NCI-H2029 treated with DMSO at 0.1 percent for 48 hours (cell line): ENCODE data around the gene DIPK2B.

Experiments
- DNase-seq: peaks from one replicate; lab custom pipeline; 2025; lab: John Stamatoyannopoulos, UW

DIPK2B gene, protein sequence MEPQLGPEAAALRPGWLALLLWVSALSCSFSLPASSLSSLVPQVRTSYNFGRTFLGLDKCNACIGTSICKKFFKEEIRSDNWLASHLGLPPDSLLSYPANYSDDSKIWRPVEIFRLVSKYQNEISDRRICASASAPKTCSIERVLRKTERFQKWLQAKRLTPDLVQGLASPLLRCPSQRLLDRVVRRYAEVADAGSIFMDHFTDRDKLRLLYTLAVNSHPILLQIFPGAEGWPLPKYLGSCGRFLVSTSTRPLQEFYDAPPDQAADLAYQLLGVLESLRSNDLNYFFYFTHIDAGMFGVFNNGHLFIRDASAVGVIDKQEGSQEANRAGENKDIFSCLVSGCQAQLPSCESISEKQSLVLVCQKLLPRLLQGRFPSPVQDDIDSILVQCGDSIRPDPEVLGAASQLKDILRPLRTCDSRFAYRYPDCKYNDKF

DNA sequence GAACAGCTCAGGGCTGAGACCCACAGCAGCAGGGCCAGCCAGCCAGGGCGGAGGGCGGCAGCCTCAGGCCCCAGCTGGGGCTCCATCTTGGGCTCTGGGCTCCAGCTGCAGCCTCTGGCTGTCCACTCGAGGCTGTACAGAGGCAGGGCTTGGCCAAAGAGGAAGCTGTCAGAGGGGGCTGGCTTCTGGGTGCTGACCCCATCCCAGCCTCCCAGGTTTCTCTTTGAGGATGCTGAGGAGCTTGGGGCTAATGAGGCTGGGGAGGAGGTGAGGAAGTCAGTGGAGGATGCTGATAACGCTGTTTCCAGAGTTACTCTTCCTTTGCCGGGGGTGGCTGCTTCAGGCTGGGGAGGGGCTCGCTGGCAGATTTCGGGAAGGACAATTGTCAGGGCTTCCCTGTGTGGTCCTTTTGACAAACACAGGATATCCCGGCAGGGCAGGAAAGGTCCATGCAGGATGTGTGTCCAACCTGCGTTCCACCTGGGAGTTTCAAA, at the start of gene DIPK2B:
DIPK2B (minus strand) TSS at position 136 of the 494 bp plus-strand sequence; CDS start at position 86, 50 bp downstream.
- no peak for DNase-seq

DNA sequence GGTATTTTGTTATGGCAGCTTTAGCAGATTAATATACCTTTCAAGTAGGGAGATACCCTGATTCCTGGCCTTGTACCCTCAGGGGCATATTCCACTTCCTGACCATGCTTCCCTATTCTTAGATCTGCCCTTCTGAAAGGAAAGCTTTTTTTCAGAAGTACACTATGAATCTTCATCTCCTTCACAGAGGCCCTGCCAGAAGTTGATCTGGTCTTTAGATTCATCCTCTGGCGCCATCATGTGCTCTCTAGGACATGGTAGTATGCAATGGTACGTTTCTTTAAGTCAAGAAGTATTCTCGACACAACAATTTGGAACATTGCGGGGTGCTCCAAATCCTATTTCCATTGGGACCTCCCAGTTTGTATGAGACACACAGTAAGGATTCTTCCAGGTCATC, 39.6 kb upstream of the DIPK2B start:
- DNase-seq: no peak

DNA sequence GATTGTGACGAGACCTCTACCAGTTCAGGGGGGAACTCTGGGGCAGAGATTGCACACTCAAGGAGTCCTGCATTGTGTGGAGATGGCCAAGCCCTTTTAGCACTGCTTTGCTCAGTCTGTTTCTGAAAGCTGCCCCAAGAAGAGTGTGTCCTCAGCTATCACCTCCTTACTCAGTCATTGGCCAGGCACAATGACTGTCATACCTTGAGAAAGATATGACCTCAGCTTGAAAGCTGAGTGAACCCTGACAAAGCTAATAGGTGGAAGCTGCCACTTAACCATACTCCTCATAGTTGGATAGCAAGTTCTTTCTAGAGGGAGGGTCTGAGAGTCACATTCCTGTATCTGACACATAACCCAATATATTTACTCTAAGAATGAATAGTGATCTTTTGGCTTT, 37.8 kb upstream of the DIPK2B start:
- no peak for DNase-seq

DNA sequence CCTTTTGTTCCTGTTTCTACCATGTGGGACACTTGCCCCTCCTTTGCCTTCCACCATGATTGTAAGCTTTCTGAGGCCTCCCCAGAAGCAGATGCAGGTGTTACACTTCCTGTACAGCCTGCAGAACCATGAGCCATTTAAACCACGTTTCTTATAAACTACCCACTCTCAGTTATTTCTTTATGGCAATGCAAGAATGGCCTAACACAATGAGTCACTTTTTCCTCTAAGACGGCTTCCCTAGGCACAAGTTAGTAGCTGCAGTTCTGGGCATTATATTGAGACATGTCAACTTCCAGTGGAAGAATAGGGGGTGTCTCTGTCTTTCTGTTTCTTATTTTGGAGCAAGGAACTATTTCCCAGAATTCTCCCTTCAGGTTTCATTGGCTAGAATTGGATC, 32.9 kb upstream of the DIPK2B start:
- DNase-seq: no peak

DNA sequence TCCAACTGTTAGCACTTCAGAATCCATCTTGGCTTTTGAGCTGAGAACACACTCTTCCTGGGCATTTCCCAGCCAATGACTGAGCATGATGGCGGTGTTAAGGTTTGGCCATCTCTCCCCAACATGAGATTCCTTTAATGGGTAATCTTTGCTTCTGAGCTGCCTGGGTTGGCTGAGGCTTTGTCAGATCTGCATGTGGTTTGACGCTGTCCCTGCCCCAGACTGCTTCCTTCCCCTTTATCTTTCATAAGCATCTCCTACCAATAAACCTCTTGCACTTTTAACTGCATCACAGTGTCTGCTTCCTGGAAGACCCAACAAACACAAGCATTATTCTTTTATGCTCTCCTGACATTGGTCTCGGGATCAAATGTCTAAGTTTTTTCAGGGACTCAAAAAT, 31.5 kb upstream of the DIPK2B start:
- DNase-seq: no peak

DNA sequence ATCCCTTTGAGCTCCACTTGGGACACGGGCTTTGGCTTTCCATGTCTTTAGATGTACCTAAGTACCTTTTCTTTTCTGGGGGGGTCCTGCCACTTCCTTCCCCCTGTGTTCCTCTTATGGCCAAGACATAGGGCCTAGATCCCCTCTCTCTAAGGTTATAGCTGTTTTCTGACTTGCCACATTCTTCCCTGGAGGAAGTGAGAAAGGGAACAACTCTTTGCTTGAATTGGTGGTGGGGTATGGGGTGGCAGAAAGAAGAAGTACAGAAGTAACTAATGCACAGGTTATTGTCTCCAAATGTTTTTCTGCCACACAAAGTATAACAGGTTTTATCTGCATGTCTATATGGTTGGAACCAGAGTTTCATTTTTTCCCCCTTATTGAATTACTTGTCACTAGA, 29.7 kb upstream of the DIPK2B start:
- DNase-seq: no peak

DNA sequence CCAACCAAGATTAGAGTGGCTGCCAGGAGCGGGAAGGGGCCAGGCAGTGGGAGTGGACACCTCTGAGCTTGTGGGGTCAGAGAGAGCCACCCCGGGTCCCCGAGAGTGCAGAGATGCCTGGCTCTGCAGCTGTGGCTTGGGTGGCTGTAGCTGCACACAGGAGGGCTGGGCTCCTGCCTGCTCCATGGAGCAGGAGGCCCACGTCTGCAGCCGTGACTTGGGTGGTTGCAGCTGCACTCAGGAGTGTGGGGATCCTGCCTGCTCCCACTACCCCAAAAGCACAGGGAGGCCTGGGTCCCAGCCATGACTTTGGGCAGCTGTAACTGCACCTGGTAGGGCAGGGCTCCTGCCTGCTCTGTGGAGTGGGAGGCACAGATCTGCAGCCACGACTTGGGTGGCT, 28.7 kb upstream of the DIPK2B start:
- no peak for DNase-seq

DNA sequence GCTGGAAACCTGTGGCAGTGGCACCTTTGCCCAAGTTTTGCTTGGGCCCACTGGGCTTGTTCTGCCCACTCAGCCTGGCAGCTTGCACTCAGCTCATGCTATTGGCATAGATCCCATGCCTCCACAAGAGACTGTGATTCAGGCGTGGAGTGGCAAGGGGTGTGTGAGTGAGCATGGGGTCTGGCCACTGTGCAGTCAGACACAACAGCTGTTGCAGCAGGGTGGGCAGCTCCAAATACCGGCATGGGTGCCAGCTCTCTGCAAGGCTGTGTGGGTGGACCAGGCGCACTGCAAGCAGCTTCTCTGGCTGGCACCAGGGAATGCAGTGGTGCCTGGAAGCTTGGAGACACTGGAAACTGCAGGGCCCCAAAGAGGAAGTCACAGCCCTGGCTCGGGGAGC, 27.4 kb upstream of the DIPK2B start:
- no peak for DNase-seq

DNA sequence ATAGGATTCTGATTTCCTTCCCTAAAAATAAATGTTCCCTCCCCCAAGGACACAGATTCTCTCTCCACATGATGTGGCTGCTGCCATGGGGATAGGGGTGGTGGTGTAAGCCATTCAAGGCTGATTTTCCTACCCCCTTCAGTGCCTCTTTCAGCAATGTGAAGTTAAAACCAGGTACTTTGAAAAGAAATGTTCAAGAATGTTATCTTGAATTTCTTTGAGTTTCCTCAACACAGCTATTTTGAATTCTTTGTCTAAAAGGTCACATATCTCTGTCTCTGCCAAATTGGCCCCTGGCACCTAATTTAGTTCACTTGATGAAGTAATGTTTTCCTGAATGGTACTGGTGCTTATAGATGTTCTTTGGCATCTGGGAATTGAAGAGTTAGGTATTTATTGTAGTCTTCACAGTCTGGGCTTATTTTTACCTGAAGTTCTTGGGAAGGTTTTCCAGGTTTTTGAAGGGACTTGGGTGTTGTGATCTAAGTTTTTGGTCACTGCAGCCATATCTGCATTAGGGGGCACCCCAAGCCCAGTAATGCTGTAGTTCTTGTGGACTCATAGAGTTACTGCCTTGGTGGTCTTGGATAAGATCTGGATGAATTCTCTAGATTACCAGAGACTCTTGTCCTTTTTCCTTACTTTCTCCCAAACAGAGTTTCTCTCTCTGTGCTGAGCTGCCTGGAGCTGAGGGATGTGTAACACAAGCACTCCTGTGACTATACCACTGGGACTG, 7.6 kb upstream of the DIPK2B start:
- no peak for DNase-seq

DNA sequence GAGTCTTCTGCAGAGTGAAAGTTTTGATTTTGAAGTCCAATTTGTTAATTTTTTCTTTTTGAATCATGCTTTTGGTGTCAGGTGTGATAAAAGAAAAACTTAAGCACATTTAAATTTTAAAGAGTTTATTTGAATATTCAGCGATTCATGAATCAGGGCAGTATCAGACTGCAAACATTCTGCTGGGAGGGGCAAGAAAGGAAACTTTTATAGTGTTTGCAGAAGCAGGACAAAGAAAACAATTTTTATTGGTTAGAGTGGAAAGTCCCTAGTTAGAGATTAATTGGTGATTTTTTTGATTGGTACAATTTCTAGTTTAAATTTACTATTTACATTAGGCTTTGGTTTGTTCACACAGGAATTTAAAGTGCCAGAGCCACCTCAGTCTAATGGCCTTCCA, 1.5 kb upstream of the DIPK2B start:
- DNase-seq: no peak

DNA sequence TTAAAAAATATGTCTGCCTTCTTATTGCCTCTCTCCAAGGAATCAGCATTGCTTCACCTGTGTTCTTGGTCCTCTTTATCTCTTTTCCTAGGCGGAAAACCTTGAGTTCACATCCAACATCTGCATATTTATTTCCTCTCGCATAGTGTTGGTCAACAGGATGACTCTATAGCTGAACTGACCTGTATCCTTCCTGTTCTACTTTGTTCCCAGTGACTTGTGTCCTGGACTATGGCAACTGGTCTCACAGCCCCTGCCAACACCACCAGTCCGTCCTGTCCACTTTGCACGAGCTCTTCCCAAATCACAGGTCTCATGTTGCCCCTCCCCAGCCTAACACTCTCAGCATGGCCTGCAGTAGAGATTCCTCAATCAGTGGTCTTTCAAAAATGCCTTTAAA, 2.0 kb downstream of the DIPK2B start:
- no peak for DNase-seq

DNA sequence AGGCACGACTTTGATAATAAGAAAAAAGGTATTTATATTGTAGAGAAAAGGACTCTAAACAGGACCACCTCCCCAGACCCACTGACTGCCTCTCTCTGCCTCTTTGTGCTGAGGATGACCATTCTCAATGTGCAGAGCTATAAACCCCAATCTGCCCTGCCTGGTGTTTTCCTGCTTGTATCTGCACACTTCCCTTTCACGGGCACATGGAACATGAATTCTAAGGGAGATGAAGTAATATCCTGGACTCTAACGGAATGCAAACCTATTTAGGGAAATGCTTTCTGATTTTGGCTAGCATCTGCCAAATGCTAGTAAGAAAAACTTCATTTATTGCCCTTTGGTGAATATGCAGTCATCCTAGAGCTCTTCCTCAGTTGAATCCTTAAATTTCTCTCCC, 2.4 kb downstream of the DIPK2B start:
- DNase-seq: no peak

DNA sequence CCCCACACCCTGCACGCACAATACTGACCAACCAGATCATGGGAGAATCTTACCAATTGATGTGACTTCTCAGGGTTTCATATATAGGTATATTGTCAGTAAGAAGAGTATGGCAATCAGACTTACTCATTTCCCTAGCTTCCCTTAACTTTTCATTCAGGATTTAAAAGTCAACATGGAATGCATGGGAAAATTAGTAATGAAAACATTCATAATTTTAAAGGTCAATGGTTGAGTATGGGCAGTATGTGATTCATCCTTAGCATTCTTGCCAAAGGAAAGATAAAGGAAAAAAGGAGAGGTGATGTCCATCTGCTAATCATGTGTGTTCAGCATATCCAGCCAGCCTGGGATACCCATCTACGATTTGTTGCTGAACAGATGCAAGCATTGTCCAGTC, 4.0 kb downstream of the DIPK2B start:
- DNase-seq: no peak

DNA sequence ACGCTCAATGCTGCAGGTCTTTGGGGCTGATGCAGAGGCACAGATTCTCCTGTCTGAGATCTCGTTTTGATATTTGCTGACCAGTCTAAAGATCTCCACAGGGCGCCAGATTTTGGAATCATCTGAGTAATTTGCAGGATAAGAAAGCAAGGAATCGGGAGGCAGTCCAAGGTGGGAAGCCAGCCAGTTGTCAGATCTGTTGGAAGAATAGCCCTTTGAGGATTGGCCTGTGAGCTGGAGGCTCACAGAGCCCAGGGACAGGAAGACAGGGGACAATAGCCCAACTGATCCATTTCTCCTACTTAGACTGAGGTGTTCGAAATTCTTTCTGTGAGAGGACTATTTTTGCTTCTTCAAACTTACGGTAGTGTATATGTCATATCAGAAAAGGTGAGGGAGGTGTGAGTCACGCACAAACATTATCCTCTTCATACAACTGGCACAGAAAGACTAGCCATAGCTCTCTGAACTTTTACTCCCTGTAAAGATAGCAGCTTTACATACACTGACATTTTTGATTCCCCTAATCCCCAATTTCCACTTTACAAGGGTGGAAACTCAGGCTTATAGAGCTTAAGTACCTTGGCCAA, 8.8 kb downstream of the DIPK2B start:
- DNase-seq: no peak

DNA sequence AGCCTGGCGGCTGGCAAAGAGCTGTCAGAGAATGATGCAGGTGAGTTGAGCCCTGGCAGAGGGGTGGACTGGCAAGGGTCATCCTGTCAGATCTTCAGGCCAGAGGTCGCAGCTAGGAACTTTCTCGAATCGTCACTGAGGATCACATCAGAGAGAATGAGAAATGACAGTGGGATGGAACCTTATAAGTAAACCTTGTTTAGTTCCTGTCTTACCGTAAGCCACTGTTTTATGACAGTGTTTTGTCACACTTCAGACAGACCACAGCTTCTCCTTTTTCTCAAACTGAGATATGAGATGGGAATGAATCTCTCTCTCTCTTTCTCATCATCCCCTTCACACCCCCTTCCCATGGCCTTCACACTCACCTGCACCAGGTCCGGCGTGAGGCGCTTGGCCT, 9.3 kb downstream of the DIPK2B start:
- DNase-seq: no peak

DNA sequence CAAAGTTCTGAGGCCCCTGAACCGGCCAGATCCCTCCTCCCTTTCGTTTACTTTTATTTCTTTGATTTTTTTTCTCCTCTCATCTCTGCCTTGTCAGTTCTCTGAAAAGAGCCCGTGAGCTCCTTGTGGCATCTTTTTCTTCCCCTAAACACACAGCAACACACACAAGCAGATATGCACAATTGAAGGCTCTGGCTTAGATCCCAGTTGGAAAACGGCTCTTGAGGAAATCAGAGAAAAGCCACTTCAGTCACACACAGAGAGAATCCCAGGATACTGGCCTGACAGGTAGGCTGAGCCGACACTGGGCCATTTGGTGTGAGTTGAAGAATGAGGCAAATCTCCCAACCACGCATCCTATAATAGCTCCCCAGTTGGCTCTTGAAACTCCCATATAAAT, 12.9 kb downstream of the DIPK2B start:
- DNase-seq: peak; percentile 13

DNA sequence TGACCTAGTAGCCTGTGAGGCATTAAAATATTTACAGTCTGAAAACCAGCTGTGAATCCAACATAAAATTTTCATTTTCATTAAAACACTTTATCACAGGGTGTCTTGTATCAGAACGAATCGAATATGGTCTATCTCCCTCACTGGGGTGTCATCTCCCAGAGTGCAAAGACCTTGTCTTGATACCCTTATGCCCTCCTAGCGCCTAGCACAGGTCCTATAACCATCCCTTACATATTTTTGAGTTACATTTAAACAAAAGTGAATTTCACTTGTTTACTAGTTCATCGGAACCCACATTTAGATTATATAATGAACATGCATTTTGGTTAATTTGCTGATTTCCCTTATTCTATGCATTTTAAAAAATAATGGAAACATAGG, 14.0 kb downstream of the DIPK2B start:
- no peak for DNase-seq

DNA sequence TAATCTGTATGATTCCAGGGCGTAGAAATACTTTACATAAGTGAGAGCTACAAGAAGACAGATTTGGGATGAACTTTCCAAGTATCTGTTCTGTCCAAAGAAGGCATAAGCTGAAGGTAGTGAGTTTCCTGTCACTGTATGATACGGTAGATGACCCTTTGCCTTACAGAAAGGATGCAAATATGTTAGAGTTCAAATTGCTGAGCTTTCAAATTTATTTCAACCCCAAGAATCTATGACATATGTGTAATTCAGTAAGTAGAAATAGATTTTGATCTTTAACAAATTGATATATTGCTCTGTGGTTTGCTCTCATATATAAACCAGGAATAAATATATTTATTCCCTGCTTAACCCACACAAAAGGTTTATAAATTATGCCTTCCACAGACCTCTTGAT, 16.5 kb downstream of the DIPK2B start:
- DNase-seq: no peak

DNA sequence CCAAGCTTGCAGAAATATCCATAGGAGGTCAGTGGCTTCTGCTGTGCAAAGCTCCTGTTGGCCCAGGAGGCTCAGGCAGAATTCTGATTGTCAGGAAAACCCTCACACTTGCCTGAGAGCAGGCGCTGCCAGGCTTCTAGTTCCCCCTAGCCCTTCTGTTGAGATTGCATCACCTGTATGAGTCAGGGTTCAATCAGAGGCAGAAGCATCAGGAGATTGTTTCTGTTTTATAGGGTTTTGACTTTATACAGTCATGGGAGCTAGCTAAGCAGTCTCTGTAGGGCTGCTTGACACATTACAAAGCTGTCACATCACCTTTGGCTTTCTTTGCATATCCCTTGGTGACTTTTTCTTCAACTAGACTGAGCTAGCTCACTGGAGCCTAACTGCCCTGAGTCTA, 27.8 kb downstream of the DIPK2B start:
- no peak for DNase-seq

DNA sequence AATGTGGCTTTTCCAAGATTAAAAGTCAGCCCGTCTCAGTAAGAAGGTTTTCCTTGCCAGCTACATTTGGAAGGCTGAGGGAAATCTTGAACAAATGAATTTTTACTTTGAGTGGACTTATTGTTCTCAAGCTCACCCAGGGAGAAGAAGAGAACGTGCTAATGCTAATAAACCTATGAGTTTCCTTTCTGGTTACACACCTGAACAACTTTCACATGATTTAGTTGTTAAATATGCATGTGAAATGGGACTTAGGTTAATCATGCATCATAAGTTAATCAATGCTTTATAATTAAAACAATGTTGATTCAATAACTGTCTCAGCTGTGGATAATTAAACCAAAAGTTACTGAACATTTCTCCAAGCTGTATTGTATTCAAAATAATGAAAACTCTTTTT, 33.9 kb downstream of the DIPK2B start:
- DNase-seq: no peak

DNA sequence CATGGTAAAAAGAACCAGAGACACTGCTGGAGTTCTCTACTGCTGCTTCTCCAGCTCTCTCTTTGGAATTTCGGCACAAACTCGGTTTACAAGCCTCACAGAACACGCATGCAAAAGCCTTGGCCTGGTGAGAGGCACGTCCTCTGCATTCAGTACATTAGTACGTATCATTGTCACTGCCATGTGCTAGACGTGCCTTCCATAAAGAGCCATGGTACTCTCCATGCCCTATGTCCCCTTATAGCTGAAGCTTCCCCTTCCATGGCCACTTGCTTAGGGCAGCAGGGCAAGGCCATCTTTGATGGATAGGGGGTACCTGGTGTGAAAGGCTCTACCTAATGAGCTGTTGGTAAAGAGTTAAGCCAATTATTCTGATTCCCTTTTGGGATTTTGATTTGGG, 35.0 kb downstream of the DIPK2B start:
- DNase-seq: no peak

DNA sequence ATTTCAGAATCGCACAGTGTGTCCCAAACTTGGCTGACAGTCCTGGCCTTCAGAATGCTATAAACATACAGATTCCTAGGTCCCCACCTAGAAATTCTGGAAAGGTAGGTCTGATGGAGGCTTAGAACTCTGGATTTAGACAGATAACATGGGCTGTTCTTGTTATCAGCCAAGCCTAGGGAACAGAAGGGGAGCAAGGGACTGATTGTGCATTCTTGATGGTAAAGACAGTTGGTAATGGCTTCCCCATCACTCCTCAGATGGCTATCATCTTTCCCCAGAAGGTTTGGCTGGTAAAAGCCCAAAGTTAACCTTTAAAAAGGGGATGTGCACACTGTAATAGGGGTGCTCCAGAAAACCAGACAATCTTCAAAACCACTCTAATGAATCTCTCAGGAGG, 35.7 kb downstream of the DIPK2B start:
- DNase-seq: no peak

DNA sequence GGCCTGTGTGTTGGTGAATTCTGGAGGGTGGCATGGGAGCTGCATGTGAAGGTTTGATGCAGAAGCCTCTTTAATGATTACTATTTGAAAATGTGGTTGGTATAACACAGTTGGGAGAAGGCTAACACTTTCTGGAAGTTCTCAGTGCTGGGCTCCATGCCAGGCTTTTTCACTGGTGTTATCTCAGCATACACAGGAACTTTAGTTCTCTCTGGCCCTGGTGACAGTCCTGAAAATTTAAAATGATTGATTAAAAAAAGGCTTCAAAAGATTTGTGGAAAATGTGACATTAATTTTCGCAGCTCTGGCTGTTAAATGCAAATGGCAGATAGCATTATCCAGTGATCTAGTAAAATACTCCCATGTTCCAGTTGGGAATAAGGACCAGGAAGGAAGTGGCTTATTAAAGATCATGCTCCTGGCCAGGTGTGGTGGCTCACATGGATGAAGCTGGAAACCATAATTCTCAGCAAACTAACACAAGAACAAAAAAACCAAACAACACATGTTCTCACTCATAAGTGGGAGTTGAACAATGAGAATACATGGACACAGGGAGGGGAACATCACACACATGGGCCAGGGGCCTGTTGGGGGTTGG, 36.6 kb downstream of the DIPK2B start:
- no peak for DNase-seq
